HG03108 (cell line): ENCODE measurements around the gene ONECUT3.
"Not testable (repeated sequence)": the region's sequence is repeated elsewhere in the genome, so short reads cannot be mapped to it uniquely, and the experiment has no call there.

Experiments
- ATAC-seq: cut with Tn5 transposase; IDR thresholded peaks from one replicate; pipeline ENCODE4 v1.9.1; 2021; ENCODE audit warnings: moderate library complexity; ENCODE audit not compliant: unreplicated experiment

ONECUT3 gene

GRCh38 chr19:1755467-1756171, 2.3 kb downstream of the ONECUT3 start:
- no peak for ATAC-seq

- ATAC-seq, result no peak
These were observed 3.0 kb downstream of the ONECUT3 start for GRCh38 chr19:1756264-1756663.

- ATAC-seq, result no peak
These were observed 3.6 kb downstream of the ONECUT3 start for GRCh38 chr19:1756705-1757465.

- ATAC-seq, result no peak
These were observed 4.3 kb downstream of the ONECUT3 start for GRCh38 chr19:1757468-1758230.

GRCh38 chr19:1758231-1758577, 4.9 kb downstream of the ONECUT3 start:
- ATAC-seq, result no peak

- no peak for ATAC-seq
These were observed 5.9 kb downstream of the ONECUT3 start for GRCh38 chr19:1758959-1759903.

- no peak for ATAC-seq
These were observed 6.7 kb downstream of the ONECUT3 start for GRCh38 chr19:1760020-1760419.

- not testable (repeated sequence) for ATAC-seq
These were observed 7.7 kb downstream of the ONECUT3 start for GRCh38 chr19:1760786-1761527.

GRCh38 chr19:1761528-1762242, 8.4 kb downstream of the ONECUT3 start:
- ATAC-seq, result no peak

GRCh38 chr19:1762243-1763117, 9.2 kb downstream of the ONECUT3 start:
- ATAC-seq, result no peak

GRCh38 chr19:1763648-1764639, 10.6 kb downstream of the ONECUT3 start:
- no peak for ATAC-seq

- no peak for ATAC-seq
These were observed 11.4 kb downstream of the ONECUT3 start for GRCh38 chr19:1764729-1765128.

GRCh38 chr19:1765232-1765903, 12.1 kb downstream of the ONECUT3 start:
- no peak for ATAC-seq

GRCh38 chr19:1765904-1766799, 12.8 kb downstream of the ONECUT3 start:
- no peak for ATAC-seq

- ATAC-seq, result no peak
These were observed 13.6 kb downstream of the ONECUT3 start for GRCh38 chr19:1766800-1767352.
